Fibroblast of the aortic adventitia (primary cell): ENCODE measurements around the gene DCANP1. TPM values are rescaled to one million over a fixed set of nuclear protein-coding genes. Genes with fewer than 3 reads are reported as not detected.

ENCODE experiments used
- DNase-seq: peaks from one replicate; pipeline ENCODE4 v3.0.0-alpha.2; 2010; ENCODE audit warnings: low read depth
- H3K4me3 ChIP-seq: 2 replicates; pipeline ENCODE4 v1.5.1; 2011; ENCODE audit warnings: low read depth, mild to moderate bottlenecking, control low read depth, low read length, moderate library complexity
- total RNA-seq: library from RNA; depleted of rRNA; stranded (reverse); fragments of >200 nt; gene quantifications from 2 replicates; pipeline ENCODE4 v1.2.3, GENCODE V29; 2012; ENCODE audit warnings: low replicate concordance
- TF ChIP-seq, protein P1 (sequence below): IDR thresholded peaks from 2 replicates; pipeline ENCODE4 v1.5.1; 2011; ENCODE audit warnings: mild to moderate bottlenecking, low read length, control low read depth, inconsistent platforms; ENCODE audit not compliant: insufficient read depth

DCANP1 gene
- total RNA-seq, 1 donor, result not detected

DNA sequence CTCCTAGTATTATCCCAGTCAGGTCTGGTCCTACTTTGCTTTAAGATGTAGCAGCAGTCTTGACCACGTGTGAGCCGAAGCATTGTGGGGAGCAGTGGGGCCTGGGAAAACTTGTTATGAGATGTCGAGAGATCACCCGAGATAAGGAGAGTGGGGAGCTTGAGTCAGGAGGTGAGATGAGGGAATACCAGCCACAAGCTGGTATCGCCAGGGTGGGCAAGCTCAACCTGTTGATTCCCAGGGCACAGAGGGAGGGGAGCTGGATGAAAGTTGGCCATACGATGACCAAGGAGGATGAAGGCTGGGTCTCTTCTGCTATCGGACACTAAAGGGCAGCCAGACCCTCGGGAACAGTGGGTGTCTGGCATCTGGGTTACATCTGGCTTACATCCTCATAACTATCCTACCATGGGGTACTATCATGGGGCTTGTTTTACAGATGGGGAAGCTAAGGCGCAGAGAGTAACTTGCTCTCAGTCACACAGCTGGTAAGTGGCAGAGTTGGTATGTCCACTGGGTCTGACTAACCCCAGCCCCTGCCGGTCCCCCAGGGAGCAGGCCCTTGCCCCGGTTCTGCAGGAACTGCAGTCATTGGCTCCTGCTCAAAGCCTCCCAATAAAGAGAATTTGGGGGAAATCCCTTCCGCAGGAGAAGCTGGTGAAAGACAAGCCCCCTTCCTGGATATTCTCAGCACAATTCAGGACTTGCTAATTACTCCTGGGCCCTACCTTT, 18.4 kb upstream of the DCANP1 start:
- TF ChIP-seq, protein P1, sequence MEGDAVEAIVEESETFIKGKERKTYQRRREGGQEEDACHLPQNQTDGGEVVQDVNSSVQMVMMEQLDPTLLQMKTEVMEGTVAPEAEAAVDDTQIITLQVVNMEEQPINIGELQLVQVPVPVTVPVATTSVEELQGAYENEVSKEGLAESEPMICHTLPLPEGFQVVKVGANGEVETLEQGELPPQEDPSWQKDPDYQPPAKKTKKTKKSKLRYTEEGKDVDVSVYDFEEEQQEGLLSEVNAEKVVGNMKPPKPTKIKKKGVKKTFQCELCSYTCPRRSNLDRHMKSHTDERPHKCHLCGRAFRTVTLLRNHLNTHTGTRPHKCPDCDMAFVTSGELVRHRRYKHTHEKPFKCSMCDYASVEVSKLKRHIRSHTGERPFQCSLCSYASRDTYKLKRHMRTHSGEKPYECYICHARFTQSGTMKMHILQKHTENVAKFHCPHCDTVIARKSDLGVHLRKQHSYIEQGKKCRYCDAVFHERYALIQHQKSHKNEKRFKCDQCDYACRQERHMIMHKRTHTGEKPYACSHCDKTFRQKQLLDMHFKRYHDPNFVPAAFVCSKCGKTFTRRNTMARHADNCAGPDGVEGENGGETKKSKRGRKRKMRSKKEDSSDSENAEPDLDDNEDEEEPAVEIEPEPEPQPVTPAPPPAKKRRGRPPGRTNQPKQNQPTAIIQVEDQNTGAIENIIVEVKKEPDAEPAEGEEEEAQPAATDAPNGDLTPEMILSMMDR, result no peak
- no peak overlapping the region for H3K4me3 ChIP-seq
- no peak for DNase-seq

DNA sequence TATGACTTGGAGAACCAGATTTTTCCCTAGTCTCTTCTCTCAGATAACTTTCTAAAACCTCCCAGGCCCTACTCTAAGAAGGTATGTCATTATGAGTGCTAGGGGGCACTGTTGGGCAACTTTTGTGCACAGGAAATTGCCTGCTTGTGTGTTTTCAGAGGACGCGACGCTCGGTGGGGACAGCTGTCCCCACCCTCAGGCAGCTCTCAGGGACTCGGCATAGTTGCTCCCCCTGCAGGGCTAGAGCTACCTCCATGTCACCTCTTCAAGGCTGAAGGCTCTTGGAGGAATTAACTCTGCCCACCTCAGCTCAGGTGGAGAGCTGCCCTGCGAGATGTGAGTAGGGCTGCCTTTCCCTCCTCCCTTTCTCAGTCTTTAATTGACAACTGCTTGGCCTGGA, 15.2 kb upstream of the DCANP1 start:
- TF ChIP-seq, protein P1, result peak; percentile 46
- DNase-seq, result peak; percentile 49
- no peak overlapping the region for H3K4me3 ChIP-seq

DNA sequence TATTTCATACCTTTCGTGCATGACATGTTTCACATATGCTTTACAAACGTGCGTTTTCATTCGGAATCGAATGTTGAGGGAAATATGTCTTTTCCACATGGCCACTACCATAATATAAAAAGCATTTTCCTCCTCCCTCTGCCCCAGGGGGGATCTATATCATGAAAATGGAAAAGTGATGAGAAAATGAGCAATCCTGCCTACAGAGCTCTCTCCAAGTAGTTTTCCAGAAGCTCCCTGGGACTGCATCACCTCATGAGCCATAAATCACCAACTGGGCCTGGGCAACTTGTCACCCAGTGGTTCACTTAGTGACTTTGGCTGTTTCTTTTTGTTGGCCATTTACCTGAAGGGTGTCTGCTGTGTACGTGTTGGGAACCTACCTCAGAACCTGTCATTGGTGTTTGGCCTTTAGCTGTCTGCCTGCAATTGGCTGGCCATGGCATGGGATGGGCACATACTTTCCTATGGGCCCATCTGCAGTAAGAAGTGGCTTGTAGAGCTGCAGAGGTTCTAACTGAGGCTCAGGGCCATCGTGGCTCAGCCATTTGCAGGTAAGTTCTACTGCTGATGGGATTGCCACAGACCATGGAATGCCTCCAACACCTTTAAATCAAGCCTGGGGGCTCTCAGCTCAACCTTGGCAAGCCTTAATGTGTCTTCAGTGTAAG, 14.5 kb upstream of the DCANP1 start:
- DNase-seq, result no peak
- TF ChIP-seq, protein P1, result no peak

DNA sequence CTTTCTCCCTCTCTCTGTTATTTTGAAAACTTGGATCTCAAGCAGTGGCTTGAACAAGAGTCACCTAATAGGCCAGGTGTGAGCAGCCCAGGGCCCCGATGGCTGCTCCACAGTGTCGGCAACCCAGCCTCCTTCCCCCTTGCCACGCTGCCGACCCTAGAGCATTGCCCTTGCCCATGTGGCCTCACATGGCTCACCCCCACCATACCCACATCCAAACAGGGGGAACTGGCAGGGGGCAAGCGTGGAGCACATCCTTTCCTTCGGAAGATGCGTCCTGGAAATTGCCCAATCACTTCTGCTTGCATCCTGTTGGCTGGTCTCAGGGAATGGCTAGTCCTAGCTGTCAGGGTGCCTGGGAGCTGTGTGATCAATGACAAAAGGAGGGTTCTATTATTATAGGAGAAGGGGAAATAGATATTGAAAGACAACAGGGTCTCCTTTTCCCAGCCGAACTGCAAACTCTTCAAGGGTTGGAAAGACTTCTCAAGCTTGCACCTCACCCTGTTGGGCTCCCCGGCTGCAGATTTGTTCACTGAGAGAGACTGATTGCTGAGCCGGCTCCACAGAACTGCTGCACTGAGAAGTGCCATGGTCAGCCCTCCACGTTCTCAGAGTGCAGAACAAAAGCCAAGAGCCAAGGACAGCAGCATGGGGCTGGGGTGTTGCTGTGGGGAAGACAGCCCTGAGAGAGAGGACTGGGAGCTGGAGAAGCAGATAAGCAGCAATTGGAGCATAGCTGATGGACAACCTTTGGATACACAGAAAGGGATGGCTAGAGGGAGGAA, 13.3 kb upstream of the DCANP1 start:
- TF ChIP-seq, protein P1, result no peak
- no peak overlapping the region for H3K4me3 ChIP-seq
- no peak for DNase-seq

More for the DNA sequence above, 14.5 kb upstream of the DCANP1 start:
- no peak overlapping the region for H3K4me3 ChIP-seq

DNA sequence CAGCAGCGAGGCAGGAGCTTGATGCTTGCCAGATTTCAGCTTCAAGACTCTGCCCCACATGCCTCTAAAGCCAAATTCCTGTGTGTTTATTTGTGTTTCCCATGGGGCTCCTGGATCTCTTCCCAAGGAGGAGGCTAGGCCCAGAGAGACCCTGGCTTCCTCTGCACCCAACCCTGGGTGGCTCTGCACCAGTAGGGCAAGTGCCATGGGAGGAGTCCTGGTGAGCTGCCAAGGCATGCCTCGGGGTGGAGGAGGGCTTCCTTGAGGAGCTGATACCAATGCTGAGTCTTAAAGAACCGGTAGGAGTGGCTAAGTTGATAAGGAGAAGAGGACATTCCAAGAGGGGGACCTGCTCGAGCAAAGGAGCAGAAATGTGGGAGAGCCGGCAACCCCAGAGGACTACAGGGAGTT, 11.8 kb upstream of the DCANP1 start:
- peak; percentile 72 for DNase-seq
- no peak overlapping the region for H3K4me3 ChIP-seq
- TF ChIP-seq, protein P1, result no peak

DNA sequence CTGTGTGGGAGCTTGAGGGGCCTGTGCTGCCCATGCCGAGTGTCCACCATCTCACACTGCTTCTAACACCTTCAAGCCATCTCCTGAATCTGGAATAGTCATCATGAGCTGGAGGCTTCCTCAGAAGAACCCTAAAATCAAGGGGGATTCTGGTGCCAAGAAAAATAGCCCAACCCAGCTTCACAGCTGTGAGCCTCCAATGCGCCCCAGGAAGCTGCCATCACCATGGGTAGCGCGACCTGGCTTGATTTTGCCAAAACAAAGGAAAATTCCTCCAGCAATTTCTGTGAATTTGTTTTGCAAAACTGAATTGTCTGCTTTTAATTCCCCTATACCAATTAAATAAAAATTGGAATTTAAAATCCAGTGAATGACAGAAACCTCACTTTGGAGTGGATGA, 11.2 kb upstream of the DCANP1 start:
- TF ChIP-seq, protein P1, result no peak
- DNase-seq, result no peak
- no peak overlapping the region for H3K4me3 ChIP-seq
